HG03139 (cell line): ENCODE data around the gene SEMA3C.
"Not testable (repeated sequence)": the region's sequence is repeated elsewhere in the genome, so short reads cannot be mapped to it uniquely, and the experiment has no call there.

ENCODE experiments used
- ATAC-seq: cut with Tn5 transposase; IDR thresholded peaks from one replicate; pipeline ENCODE4 v1.9.1; 2021; ENCODE audit not compliant: unreplicated experiment

SEMA3C gene

GRCh38 chr7:80929619-80930018, 10.8 kb upstream of the SEMA3C start:
- ATAC-seq: no peak

GRCh38 chr7:80926955-80927354, 8.1 kb upstream of the SEMA3C start:
- ATAC-seq: not testable (repeated sequence)

GRCh38 chr7:80924090-80924489, 5.2 kb upstream of the SEMA3C start:
- no peak for ATAC-seq

GRCh38 chr7:80923211-80923612, 4.4 kb upstream of the SEMA3C start:
- ATAC-seq: no peak

- ATAC-seq: no peak
These were observed 3.6 kb upstream of the SEMA3C start for GRCh38 chr7:80922253-80923049.

GRCh38 chr7:80921130-80921529, 2.3 kb upstream of the SEMA3C start:
- ATAC-seq: no peak

GRCh38 chr7:80918399-80918798, 452 bp downstream of the SEMA3C start:
- ATAC-seq: no peak

GRCh38 chr7:80916770-80917741, 1.8 kb downstream of the SEMA3C start:
- ATAC-seq: no peak

- ATAC-seq: no peak
These were observed 8.6 kb downstream of the SEMA3C start for GRCh38 chr7:80910228-80910627.

- ATAC-seq: no peak
These were observed 10.5 kb downstream of the SEMA3C start for GRCh38 chr7:80908360-80908797.

- no peak for ATAC-seq
These were observed 11.2 kb downstream of the SEMA3C start for GRCh38 chr7:80907612-80908011.

GRCh38 chr7:80907141-80907601, 11.7 kb downstream of the SEMA3C start:
- ATAC-seq: no peak

- ATAC-seq: no peak
These were observed 13.5 kb downstream of the SEMA3C start for GRCh38 chr7:80905334-80905733.

- no peak for ATAC-seq
These were observed 16.0 kb downstream of the SEMA3C start for GRCh38 chr7:80902716-80903308.

- ATAC-seq: no peak
These were observed 16.8 kb downstream of the SEMA3C start for GRCh38 chr7:80902019-80902418.

- ATAC-seq: no peak
These were observed 18.0 kb downstream of the SEMA3C start for GRCh38 chr7:80900583-80901576.

GRCh38 chr7:80896906-80897598, 21.8 kb downstream of the SEMA3C start:
- no peak for ATAC-seq

GRCh38 chr7:80895056-80895455, 23.8 kb downstream of the SEMA3C start:
- ATAC-seq: no peak

- ATAC-seq: no peak
These were observed 27.6 kb downstream of the SEMA3C start for GRCh38 chr7:80891259-80891544.
